ENCODE results near the gene PRKCSH.
A peak's percentile ranks its signal among the peaks of the same experiment; 100 is the strongest.
"Not testable (repeated sequence)": the region's sequence is repeated elsewhere in the genome, so short reads cannot be mapped to it uniquely, and the experiment has no call there.

The PRKCSH gene

DNA sequence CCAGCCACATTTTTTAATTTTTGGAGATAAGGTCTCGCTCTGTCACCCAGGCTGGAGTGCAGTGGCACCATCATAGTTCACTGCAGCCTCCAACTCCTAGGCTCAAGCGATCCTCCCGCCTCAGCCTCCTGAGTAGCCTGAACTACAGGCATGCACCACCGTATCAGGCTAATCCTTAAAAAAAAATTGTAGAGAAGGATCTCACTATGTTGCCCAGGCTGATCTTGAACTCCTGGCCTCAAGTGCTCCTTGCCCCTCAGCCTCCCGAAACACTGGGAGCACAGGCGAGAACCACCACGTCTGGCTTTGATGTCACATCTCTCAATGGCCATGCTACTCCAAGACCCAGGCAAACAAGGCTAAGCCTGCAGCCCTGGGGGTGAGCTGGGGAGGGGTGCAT lies 21.2 kb downstream of the PRKCSH start:
- no peak for TF ChIP-seq CTCF (IDR thresholded peaks at IDR 0.05; ENCODE audit: low read length, missing control alignments)
- no peak overlapping the region for H3K4me3 ChIP-seq (replicated peaks; ENCODE audit: low read depth, low read length)
- no peak for DNase-seq (ENCODE audit: low read depth)

DNA sequence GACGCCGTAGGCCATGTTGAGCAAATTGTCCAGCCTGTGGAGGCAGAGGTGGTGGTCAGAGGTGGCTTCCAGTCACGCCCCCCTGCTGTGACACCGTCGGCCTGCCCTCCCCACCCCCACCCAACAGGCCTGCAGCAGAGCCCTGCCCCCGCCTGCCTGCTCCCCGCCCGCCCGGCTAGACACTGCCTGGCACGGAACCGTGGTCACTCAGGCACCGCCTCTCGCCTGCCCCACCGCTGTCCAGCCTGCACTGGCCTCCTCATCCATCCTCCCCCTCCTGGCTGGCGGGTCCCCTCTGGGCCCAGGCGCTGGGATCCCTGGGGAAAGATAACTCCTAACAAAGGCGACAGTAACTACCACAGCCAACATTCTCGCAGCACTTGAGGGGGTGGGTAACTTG lies 21.7 kb downstream of the PRKCSH start:
- H3K4me3 ChIP-seq (replicated peaks; ENCODE audit: low read depth, low read length) = no peak overlapping the region
- no peak for DNase-seq (ENCODE audit: low read depth)
- TF ChIP-seq CTCF (IDR thresholded peaks at IDR 0.05; ENCODE audit: low read length, missing control alignments) = no peak

DNA sequence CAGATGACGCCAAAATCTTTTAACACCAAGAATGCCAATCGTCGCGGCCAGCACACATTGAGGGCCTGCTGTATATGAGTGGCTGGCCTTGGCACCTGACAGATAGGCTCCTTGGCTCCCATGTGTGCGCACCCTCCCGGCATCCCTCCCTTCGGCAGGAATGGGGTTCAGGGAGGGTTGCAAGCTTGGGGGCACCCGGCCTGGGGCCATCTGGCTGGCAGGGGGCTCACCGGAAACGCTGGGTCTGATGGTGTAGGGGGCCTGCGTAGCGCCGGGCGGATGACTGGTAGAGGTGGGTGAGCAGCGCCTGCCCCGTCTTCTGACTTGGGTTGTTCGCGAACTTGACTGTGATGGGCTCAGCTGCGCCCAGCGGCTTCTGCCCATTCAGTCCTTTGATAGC lies 22.4 kb downstream of the PRKCSH start:
- no peak overlapping the region for H3K4me3 ChIP-seq (replicated peaks; ENCODE audit: low read depth, low read length)
- no peak for TF ChIP-seq CTCF (IDR thresholded peaks at IDR 0.05; ENCODE audit: low read length, missing control alignments)
- DNase-seq (ENCODE audit: low read depth) = no peak

GRCh38 chr19:11458236-11458900 lies 22.9 kb downstream of the PRKCSH start:
- H3K4me3 ChIP-seq (replicated peaks; ENCODE audit: low read depth, low read length) = no peak overlapping the region
- DNase-seq (ENCODE audit: low read depth) = no peak
- TF ChIP-seq CTCF (IDR thresholded peaks at IDR 0.05; ENCODE audit: low read length, missing control alignments) = no peak

- DNase-seq (ENCODE audit: low read depth); H3K4me3 ChIP-seq (replicated peaks; ENCODE audit: low read depth, low read length): not testable (repeated sequence)
These were observed 23.5 kb downstream of the PRKCSH start for GRCh38 chr19:11458912-11459311.

GRCh38 chr19:11460207-11460606 lies 24.8 kb downstream of the PRKCSH start:
- no peak overlapping the region for H3K4me3 ChIP-seq (replicated peaks; ENCODE audit: low read depth, low read length)
- DNase-seq (ENCODE audit: low read depth) = no peak
- TF ChIP-seq CTCF (IDR thresholded peaks at IDR 0.05; ENCODE audit: low read length, missing control alignments) = peak; percentile 13

DNA sequence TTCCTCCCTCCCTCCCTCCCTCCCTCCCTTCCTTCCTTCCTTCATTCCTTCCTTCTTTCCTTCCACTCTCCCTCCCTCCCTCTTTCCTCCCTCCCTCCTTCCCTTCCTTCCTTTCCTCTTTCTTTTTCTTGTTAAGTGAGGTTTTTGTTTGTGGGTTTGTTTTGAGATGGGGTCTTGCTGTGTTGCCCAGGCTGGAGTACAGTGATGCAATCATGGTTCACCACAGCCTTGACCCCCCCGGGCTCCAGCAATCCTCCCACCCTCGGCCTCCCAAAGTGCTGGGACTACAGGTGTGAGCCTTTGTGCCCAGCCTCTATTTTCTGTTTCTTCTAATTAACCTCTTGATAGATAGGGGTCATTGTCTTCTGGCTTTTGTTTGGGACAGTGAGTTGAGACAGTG lies 26.0 kb downstream of the PRKCSH start:
- DNase-seq (ENCODE audit: low read depth) = no peak
- no peak overlapping the region for H3K4me3 ChIP-seq (replicated peaks; ENCODE audit: low read depth, low read length)
- no peak for TF ChIP-seq CTCF (IDR thresholded peaks at IDR 0.05; ENCODE audit: low read length, missing control alignments)
